Iris pigment epithelial cell (primary cell): ENCODE results near the gene SIGLEC8.
"Not testable (repeated sequence)": the region's sequence is repeated elsewhere in the genome, so short reads cannot be mapped to it uniquely, and the experiment has no call there.

Experiments
- DNase-seq: peaks from one replicate; pipeline ENCODE4 v3.0.0-alpha.2; 2011; ENCODE audit warnings: low read depth

SIGLEC8 gene

DNA sequence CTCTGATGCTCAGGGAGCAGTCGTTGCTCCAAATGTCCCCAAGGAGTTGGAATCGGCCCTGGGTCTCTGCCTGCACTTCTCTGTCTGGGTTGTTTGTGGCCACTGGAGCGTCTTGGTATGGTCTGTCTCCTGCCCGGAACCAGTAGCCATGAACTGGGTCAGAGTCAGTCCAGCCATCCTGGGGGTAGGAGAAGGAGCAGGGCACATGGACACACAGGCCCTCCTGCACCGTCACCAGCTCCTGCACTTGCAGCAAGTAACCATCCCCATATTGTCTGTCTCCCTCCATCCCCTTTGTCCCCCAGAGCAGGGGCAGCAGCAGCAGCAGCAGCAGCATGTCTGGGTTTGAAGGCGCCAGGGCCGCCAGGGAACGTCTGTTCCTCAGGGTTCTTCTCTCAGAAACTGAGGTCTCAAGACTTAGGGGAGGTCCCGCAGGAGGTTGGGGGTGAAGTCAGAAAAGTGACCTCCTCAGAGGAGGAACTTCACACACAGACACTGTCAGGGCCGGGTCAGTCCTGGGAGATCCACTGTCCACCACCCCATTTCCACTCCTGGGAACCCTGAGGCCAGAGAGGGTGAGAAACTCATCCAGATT lies at the start of gene SIGLEC8:
TSS of gene SIGLEC8 (minus strand) at position 404 of the 595 bp plus-strand sequence. CDS start at position 337, 67 bp downstream.
- DNase-seq, result no peak

- no peak for DNase-seq
Observed at GRCh38 chr19:51507640-51508058, 49.4 kb upstream of the SIGLEC8 start.

DNA sequence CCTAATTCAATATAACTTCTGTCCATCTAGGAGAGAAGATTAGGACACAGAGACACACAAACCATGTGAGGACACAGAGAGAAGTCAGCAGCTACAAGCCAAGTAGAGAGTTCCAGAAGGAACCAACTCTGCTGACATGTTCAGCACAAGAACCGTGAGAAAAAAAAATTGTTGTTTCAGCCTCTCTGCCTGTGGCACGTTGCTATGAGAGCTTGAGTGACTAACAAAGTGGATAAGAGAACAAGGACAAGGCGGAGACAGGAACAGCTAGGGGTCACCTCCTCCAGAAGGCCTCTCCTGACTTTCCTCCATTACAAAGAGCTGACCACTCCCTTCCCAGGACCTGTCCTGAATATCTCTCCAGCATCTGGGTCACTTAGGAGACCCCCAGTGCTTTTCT lies 48.9 kb upstream of the SIGLEC8 start:
- DNase-seq, result no peak

DNA sequence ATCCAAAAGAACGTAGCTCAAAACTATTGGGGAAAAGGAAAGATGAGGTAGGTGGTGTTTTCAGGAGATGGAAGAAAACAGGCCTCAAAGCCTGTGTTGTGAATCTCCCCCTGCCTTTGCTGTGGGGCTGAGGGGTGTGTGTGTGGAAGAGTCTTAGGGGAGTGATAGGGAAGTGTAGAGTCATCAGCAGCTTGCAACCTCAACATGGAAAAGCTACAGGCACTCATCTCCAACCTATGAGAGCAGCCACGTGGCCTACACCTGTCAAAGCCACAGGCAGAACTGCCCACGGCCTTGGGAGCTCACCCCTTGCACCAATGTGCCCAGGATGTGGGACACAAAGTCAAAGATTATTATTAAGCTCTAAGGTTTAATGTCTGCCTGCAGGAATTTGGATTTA lies 47.6 kb upstream of the SIGLEC8 start:
- no peak for DNase-seq

GRCh38 chr19:51503896-51504295 lies 45.6 kb upstream of the SIGLEC8 start:
- DNase-seq, result no peak

DNA sequence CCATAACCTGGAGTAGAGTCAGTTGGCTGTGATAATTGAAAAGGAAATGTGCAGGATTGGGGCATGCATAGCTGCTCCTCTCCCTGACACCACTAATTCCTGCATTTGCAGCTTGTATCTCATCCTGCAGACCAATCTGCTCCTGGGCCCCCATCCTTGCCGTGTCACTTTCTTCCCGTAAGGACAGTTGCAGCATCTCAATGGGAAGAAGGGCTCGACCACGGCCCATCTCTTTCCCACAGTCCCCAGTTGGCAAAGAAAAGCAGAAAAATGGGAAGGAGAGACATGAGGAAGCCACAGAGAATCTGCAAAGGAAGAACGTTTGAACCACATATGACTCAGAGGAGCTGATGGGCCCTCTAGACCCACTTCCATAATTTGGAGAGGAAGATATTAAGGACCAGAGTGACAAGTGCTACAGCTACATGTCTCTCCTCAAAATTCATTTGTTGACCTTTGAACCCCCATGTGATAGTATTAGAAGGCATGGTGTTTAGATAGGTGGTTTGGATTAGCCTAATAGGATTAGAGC lies 45.1 kb upstream of the SIGLEC8 start:
- no peak for DNase-seq

GRCh38 chr19:51501594-51502263 lies 43.5 kb upstream of the SIGLEC8 start, which contains the start of gene SIGLEC12:
Gene SIGLEC12, minus strand, starts transcription at chr19:51501800. Its CDS starts 67 bp downstream, at chr19:51501733.
- DNase-seq, result no peak

- not testable (repeated sequence) for DNase-seq
Observed at GRCh38 chr19:51500931-51501330, 42.7 kb upstream of the SIGLEC8 start.

GRCh38 chr19:51497666-51498065 lies 39.4 kb upstream of the SIGLEC8 start:
- DNase-seq, result no peak

GRCh38 chr19:51493776-51494175 lies 35.5 kb upstream of the SIGLEC8 start:
- no peak for DNase-seq

DNA sequence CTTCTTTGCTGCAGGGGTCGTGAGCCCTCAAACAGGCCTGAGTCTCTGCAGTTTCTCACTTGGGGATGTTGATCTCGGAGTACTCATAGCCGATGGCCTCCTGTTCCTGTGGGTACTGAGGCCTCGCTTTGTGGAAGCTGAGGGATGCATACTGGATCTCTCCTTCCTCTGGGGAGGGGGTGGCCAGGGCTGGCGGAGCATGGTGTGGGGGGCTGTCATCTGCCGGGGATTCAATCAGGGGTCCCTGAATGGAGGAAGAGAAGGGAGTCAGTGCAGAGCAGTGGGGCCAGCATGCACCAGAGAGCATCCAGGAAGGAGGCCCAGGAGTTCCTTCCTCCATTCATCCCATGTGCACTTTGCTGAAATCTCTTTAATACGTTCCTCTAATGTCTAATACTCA lies 33.3 kb upstream of the SIGLEC8 start:
- DNase-seq, result no peak

DNA sequence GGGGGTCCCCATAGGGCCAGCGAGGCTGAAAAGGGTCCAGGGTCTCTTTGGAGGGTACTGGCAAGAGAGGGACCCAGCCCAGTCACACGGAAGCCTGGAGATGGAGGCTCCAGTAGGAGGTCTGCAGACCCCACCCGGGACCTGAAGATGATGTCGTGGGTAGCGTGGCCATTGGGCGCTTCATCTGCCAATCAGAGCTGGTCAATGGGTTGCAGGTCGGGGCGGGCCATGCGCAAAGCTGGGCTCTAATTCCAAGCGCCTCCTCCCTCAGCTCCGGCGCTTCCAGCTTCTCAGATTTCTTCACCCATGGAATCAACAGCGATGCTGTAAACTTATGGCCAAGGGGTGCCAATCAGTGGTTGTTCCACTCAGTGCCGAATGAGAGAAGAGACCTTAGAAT lies 32.4 kb upstream of the SIGLEC8 start:
- DNase-seq, result no peak

- no peak for DNase-seq
Observed at GRCh38 chr19:51489113-51489512, 30.9 kb upstream of the SIGLEC8 start.

DNA sequence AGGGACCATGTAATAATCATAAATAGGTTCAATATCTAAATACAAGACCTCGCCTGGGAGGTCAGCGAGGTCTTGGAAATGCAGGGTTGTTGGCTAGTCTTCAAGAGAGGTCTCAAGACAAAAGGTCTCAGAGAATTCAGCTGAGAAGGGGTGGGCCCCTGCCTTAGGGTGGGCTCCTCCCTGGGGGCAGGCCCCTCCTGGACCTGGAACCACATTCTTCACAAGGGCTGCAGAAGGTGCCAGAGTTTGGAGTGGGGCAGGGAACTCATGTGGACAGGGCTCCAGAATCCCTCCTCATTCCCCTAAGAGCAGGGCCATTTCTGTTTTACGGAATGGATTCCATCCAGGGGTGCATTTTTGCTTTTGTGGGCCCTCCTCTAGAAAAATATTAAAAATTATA lies 30.2 kb upstream of the SIGLEC8 start:
- no peak for DNase-seq

- DNase-seq, result no peak
Observed at GRCh38 chr19:51485960-51486660, 27.9 kb upstream of the SIGLEC8 start.

DNA sequence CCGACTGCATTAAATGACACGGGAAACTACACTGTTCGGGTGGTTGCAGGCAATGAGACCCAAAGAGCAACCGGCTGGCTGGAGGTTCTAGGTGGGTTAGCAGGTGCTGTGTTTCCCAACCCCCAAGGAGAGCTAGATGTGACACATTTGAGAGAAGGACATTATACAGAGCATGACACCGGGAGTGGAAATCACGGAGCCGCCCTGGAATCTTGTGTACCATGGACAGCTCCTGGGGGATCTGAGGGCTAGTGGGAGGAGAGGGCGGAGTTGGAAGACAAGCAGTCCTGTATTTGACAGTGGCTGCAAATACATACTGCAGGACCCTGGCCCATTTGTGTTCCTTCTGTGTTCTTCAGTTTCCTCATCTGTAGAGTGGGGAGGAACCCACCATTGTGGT lies 22.3 kb upstream of the SIGLEC8 start:
- DNase-seq, result no peak

DNA sequence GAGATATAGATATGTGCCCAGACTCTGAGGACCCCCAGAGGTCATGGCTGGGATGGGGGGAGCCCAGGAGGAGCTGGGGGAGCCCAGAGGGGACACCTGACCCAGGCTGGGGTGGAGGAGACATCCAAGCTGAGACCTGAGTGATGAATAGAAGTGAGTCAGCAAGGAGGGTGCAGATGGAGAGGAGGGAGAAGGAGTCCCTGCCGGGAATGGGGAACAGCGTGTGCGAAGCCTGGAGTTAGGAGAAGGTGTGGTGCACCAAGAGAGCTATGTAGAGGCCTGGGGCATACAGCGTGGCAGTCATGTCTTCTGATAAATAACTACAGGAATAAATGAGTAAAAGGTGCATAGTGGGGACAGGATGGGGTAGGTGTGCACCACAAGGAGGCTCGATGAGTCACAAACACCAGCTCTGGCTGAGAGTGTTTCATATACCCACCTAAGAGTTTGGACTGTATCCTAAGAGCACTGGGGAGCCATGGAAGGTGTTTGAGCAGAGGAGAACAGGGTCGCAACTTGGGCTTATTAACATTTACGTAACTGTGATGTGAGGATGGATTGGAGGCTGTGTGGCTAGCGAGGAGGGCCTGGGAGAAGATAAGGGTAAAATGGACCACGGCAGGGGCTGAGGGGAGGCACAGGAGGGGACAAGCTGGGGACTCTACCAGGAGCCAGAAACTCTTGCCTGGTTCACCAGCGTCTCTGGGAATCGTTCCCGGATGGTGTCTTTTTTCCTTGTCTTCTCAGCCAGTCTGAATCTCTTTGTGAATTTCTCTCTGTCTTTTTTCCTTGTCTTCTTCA lies 21.5 kb upstream of the SIGLEC8 start:
- DNase-seq, result no peak

- no peak for DNase-seq
Observed at GRCh38 chr19:51478381-51479234, 20.4 kb upstream of the SIGLEC8 start, which contains the start of gene CEACAM18. Gene CEACAM18, plus strand, starts transcription at chr19:51478539.

DNA sequence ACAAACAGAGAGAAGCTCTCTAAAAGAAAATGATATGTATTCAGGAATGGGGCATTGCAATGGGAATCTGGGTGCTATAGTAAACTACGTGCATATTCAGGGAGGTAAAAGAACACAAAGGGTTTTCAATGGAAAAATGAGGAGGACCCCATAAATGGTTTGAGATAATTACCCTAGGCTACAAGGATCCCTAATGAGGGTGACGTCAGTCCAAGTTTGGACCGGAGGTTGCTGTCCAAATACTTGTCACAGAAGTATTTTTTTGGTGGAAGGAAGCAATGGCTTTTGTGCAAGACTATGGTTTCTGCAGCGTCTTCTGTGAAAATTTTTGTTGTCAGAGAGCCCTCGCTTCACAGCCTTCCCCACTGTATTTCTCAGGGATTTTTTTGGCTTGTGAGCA lies 19.1 kb upstream of the SIGLEC8 start:
- DNase-seq, result no peak

GRCh38 chr19:51476164-51476563 lies 17.9 kb upstream of the SIGLEC8 start:
- no peak for DNase-seq
